ENCODE results near the gene AMIGO3.
"Not testable (repeated sequence)": the region's sequence is repeated elsewhere in the genome, so short reads cannot be mapped to it uniquely, and the experiment has no call there.

Gene AMIGO3

GRCh38 chr3:49719214-49719884, at the start of gene AMIGO3:
AMIGO3 (minus strand) TSS chr3:49719684; CDS start chr3:49719465, 219 bp downstream.
- DNase-seq (ENCODE audit: low read depth), result peak; percentile 85

GRCh38 chr3:49763981-49764380, 44.5 kb upstream of the AMIGO3 start:
- no peak for DNase-seq (ENCODE audit: low read depth)

- DNase-seq (ENCODE audit: low read depth), result no peak
Measured at GRCh38 chr3:49761661-49762060, 42.2 kb upstream of the AMIGO3 start.

- DNase-seq (ENCODE audit: low read depth), result no peak
Measured at GRCh38 chr3:49759226-49759625, 39.7 kb upstream of the AMIGO3 start.

GRCh38 chr3:49757197-49757596, 37.7 kb upstream of the AMIGO3 start:
- no peak for DNase-seq (ENCODE audit: low read depth)

- DNase-seq (ENCODE audit: low read depth), result no peak
Measured at GRCh38 chr3:49756036-49756435, 36.6 kb upstream of the AMIGO3 start.

GRCh38 chr3:49754536-49754935, 35.1 kb upstream of the AMIGO3 start:
- no peak for DNase-seq (ENCODE audit: low read depth)

GRCh38 chr3:49751501-49751900, 32.0 kb upstream of the AMIGO3 start:
- no peak for DNase-seq (ENCODE audit: low read depth)

- no peak for DNase-seq (ENCODE audit: low read depth)
Measured at GRCh38 chr3:49750056-49750455, 30.6 kb upstream of the AMIGO3 start.

- not testable (repeated sequence) for DNase-seq (ENCODE audit: low read depth)
Measured at GRCh38 chr3:49748874-49749273, 29.4 kb upstream of the AMIGO3 start.

GRCh38 chr3:49747792-49748480, 28.5 kb upstream of the AMIGO3 start:
- DNase-seq (ENCODE audit: low read depth), result no peak

GRCh38 chr3:49745986-49746385, 26.5 kb upstream of the AMIGO3 start:
- no peak for DNase-seq (ENCODE audit: low read depth)

GRCh38 chr3:49740427-49740826, 20.9 kb upstream of the AMIGO3 start:
- no peak for DNase-seq (ENCODE audit: low read depth)

GRCh38 chr3:49738067-49738713, 18.7 kb upstream of the AMIGO3 start:
- DNase-seq (ENCODE audit: low read depth), result no peak

- no peak for DNase-seq (ENCODE audit: low read depth)
Measured at GRCh38 chr3:49734752-49735151, 15.3 kb upstream of the AMIGO3 start.

- no peak for DNase-seq (ENCODE audit: low read depth)
Measured at GRCh38 chr3:49733551-49733950, 14.1 kb upstream of the AMIGO3 start.

- no peak for DNase-seq (ENCODE audit: low read depth)
Measured at GRCh38 chr3:49732597-49732996, 13.1 kb upstream of the AMIGO3 start.

- no peak for DNase-seq (ENCODE audit: low read depth)
Measured at GRCh38 chr3:49729966-49730609, 10.6 kb upstream of the AMIGO3 start.

GRCh38 chr3:49727924-49728361, 8.5 kb upstream of the AMIGO3 start:
- no peak for DNase-seq (ENCODE audit: low read depth)

- DNase-seq (ENCODE audit: low read depth), result no peak
Measured at GRCh38 chr3:49727154-49727923, 7.9 kb upstream of the AMIGO3 start.

GRCh38 chr3:49725906-49726681, 6.6 kb upstream of the AMIGO3 start:
- DNase-seq (ENCODE audit: low read depth), result no peak
